GM08714 (cell line): ENCODE results near the gene RAD50.
"Not testable (repeated sequence)": the region's sequence is repeated elsewhere in the genome, so short reads cannot be mapped to it uniquely, and the experiment has no call there.

Experiments
- H3K4me3 ChIP-seq: fragments of 200-500 bp; sonication (Bioruptor generic); 2 replicates; pipeline ENCODE4 v1.5.1; 2014; ENCODE audit warnings: mild to moderate bottlenecking, low read length, inconsistent platforms
- ZNF274 ChIP-seq: IDR thresholded peaks from 2 replicates; pipeline ENCODE4 v1.6.1; 2012; ENCODE audit warnings: mild to moderate bottlenecking, low read depth, low read length

RAD50 gene

GRCh38 chr5:132679717-132680380 lies 123.1 kb downstream of the RAD50 start:
- no peak overlapping the region for H3K4me3 ChIP-seq
- no peak for TF ChIP-seq ZNF274

DNA sequence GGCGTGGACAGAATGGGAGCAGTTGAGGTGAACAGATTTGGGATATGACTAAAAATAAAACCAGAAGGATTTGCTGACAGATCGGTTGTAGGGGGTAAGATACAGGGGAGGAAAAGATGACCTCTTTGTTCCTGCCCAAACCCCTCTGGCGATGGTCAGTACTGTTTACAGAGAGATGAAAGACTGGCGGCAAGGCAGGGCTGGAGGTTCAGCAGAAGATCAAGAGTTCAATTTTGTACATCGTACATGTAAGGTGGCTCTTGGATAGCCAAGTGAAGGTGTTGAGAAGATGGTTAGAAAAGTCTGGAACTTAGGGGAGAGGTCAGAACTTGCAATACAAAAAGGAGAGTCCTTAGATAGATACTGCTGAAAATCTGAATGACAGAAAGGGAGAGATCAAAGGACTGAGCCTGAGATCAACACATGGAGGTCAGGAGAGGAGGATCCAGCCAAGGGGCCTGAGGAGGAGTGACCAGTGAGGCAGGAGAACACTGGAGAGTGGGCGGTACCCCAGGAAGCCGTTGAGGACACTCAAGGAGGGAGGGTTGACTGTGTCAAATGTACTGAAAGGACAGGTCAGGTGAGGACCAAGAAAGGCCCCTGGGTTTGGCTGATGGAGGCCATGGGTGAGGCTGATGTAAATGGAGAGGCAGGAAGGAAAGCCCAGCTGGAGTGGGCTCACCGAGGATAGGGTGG lies 124.2 kb downstream of the RAD50 start:
- no peak overlapping the region for H3K4me3 ChIP-seq
- no peak for TF ChIP-seq ZNF274

DNA sequence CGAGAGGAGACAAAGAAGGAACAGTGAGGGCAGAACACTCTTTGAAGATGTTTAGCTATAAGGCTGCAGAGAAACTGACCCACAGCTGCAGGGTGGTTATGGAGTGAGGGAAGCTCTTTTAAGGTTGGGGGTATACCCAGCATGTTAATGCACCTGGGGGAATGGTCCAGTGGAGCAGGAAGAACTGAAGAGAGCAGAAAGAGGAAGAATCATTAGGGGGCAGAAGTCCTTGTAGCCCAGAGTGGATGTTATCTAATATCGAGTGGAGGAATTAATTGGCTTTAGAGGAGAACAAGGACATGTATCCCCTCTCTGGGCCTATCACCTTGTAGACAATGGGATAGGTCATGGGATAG lies 124.7 kb downstream of the RAD50 start:
- TF ChIP-seq ZNF274 = no peak
- no peak overlapping the region for H3K4me3 ChIP-seq

DNA sequence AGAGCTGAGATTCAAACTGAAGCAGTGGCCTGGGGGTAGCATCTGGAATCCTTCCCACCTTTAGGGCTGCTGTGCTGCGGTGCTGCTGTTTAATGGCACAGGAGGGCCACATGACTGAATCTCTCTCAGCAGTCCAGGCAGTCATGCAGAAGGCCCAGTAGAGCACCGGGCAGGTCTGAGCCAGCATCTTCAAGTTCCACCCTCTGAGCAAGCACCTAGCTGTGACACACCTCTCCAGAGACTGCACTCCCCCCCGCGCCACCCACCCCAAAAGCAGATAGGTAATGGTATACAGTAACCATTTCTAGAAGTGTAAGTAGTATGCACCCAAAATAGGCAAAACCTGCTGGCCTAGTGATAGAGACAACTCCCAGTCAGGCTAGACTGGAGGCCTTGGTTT lies 125.2 kb downstream of the RAD50 start:
- TF ChIP-seq ZNF274 = no peak
- H3K4me3 ChIP-seq = no peak overlapping the region

DNA sequence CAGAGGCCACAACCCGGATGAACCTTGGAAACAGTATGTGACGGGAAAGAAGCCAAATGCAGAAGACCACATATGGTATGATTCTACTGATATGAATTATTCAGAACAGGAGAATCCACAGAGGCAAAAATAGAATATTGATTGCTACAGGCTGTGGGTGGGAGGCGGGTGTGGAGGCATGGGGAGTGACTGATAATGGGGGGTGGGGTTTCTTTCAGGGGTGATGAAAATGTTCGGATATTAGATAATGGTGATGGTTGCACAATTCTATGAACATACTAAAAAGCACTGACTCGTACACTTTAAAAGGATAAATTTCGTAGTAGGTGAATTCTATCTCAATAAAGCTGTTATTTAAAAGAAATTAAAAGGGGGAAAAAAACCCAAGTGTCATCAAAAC lies 127.7 kb downstream of the RAD50 start:
- TF ChIP-seq ZNF274 = no peak
- no peak overlapping the region for H3K4me3 ChIP-seq

GRCh38 chr5:132684922-132685720 lies 128.3 kb downstream of the RAD50 start:
- TF ChIP-seq ZNF274 = no peak
- no peak overlapping the region for H3K4me3 ChIP-seq

DNA sequence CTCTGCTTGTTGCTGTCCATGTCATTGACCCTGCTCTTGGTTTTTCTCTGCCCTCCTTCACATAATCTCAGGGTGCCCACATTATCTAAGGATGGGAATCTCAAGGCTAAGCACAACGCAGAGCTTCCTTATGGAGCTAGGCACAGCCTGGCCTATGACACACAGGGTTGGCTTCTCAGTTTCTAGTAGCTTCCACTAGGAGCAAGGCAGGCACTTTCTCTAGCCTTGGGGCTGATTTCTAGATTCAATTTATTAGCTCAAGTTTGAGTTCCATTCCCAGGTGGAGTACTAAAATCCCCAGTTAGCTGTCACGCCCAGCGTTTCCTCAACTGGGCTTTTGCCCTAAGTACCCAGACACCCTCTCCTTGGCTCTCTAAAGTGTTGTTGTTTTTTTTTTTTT lies 129.4 kb downstream of the RAD50 start:
- no peak overlapping the region for H3K4me3 ChIP-seq
- TF ChIP-seq ZNF274 = no peak

GRCh38 chr5:132687995-132688394 lies 131.2 kb downstream of the RAD50 start:
- H3K4me3 ChIP-seq = no peak overlapping the region
- TF ChIP-seq ZNF274 = no peak

DNA sequence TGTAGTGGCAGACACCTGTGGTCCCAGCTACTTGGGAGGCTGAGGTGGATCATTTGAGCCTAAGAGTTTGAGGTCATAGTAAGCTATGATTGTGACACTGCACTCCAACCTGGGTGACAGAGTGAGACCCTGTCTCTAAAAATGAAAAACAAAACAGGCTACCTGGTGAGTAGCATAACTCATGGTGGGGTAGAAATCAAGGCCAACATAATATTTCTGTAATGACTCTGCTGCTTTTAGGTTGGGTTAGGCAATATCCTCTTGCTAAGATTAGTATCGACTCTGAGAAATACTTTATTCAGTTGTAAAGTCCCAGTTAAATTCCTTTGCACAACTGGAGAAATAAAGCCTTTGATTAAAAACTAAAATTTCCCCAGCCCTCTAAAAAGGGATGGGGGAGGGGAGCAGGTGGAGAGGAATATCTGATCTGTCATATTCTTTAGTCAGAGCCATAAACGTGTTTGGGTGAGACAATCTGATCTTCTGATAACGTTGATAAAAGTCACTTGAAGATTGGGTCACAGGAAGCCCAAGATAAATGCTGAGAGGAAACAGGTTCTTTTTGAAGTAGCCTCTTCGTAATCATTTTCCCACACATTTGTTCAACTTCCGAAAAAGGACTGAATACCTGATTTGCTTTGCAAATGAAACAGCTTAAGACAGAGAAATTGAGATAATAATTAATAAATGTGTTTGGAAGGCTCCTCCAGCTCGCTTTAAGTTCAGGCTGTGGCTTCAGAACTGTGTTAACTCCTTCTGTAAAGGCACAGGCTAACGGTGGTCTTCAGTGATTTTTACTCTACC lies 132.0 kb downstream of the RAD50 start:
- TF ChIP-seq ZNF274 = no peak
- no peak overlapping the region for H3K4me3 ChIP-seq

DNA sequence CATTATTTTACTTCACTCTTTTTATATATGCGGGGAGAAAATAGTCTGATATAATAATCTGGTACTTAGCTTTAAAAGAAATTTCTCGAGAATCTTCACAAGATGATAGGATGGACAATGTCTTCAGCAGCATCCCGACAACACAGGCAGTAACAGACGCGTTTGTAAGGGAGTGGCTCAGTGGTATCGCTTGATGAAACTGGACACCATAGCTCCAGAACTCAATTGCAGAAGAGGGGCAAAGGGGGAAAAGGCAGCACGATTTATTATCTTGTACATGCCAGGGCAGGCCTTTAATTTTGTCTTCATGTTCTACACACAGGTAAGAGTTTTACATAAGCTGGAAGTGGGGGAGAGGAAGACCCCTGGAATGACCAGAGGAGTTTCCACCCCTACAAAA lies 132.7 kb downstream of the RAD50 start:
- no peak for TF ChIP-seq ZNF274
- H3K4me3 ChIP-seq = no peak overlapping the region

DNA sequence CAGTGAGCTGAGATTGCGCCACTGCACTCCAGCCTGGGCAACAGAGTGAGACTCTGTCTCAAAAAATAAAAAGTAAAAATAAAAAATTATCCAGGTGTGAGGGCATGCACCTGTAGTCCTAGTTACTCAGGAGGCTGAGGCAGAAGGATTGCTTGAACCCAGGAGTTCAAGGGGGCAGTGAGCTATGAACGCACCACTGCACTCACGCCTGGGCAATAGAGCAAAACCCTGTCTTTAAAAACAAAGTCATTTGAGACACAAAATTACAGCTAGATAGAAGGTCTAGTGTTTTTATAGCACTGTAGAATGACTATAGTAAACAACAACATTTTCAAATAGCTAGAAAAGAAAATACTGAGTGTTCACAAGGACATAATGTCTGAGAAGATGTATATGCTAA lies 133.4 kb downstream of the RAD50 start:
- no peak overlapping the region for H3K4me3 ChIP-seq
- no peak for TF ChIP-seq ZNF274

- not testable (repeated sequence) for H3K4me3 ChIP-seq
Measured at GRCh38 chr5:132691755-132692631, 135.2 kb downstream of the RAD50 start.

GRCh38 chr5:132692632-132692967 lies 135.8 kb downstream of the RAD50 start:
- no peak overlapping the region for H3K4me3 ChIP-seq
- TF ChIP-seq ZNF274 = no peak
